ENCODE measurements around the gene LCLAT1.
"Not testable (repeated sequence)": the region's sequence is repeated elsewhere in the genome, so short reads cannot be mapped to it uniquely, and the experiment has no call there.

The LCLAT1 gene

GRCh38 chr2:30601375-30601774 is 154.3 kb downstream of the LCLAT1 start:
- no peak for DNase-seq (ENCODE audit: low spot score)

GRCh38 chr2:30605197-30605596 is 158.2 kb downstream of the LCLAT1 start:
- no peak for DNase-seq (ENCODE audit: low spot score)

- no peak for DNase-seq (ENCODE audit: low spot score)
Measured at GRCh38 chr2:30608643-30609042, 161.6 kb downstream of the LCLAT1 start.

GRCh38 chr2:30611583-30611982 is 164.5 kb downstream of the LCLAT1 start:
- no peak for DNase-seq (ENCODE audit: low spot score)

- no peak for DNase-seq (ENCODE audit: low spot score)
Measured at GRCh38 chr2:30612371-30612770, 165.3 kb downstream of the LCLAT1 start.

- no peak for DNase-seq (ENCODE audit: low spot score)
Measured at GRCh38 chr2:30613001-30613400, 166.0 kb downstream of the LCLAT1 start.

- DNase-seq (ENCODE audit: low spot score): not testable (repeated sequence)
Measured at GRCh38 chr2:30614227-30614626, 167.2 kb downstream of the LCLAT1 start.

GRCh38 chr2:30615926-30616325 is 168.9 kb downstream of the LCLAT1 start:
- DNase-seq (ENCODE audit: low spot score): no peak

GRCh38 chr2:30620102-30620501 is 173.1 kb downstream of the LCLAT1 start:
- DNase-seq (ENCODE audit: low spot score): no peak

- no peak for DNase-seq (ENCODE audit: low spot score)
Measured at GRCh38 chr2:30621836-30622235, 174.8 kb downstream of the LCLAT1 start.

- no peak for DNase-seq (ENCODE audit: low spot score)
Measured at GRCh38 chr2:30622452-30622851, 175.4 kb downstream of the LCLAT1 start.

- no peak for DNase-seq (ENCODE audit: low spot score)
Measured at GRCh38 chr2:30625276-30625675, 178.2 kb downstream of the LCLAT1 start.

GRCh38 chr2:30625701-30626100 is 178.7 kb downstream of the LCLAT1 start:
- no peak for DNase-seq (ENCODE audit: low spot score)

- no peak for DNase-seq (ENCODE audit: low spot score)
Measured at GRCh38 chr2:30626397-30626796, 179.4 kb downstream of the LCLAT1 start.

- DNase-seq (ENCODE audit: low spot score): no peak
Measured at GRCh38 chr2:30627151-30627550, 180.1 kb downstream of the LCLAT1 start.

- DNase-seq (ENCODE audit: low spot score): no peak
Measured at GRCh38 chr2:30628341-30628740, 181.3 kb downstream of the LCLAT1 start.

GRCh38 chr2:30629866-30630265 is 182.8 kb downstream of the LCLAT1 start:
- no peak for DNase-seq (ENCODE audit: low spot score)

- DNase-seq (ENCODE audit: low spot score): no peak
Measured at GRCh38 chr2:30631051-30631671, 184.1 kb downstream of the LCLAT1 start.

- DNase-seq (ENCODE audit: low spot score): no peak
Measured at GRCh38 chr2:30633039-30633438, 186.0 kb downstream of the LCLAT1 start.

GRCh38 chr2:30636311-30636710 is 189.3 kb downstream of the LCLAT1 start:
- DNase-seq (ENCODE audit: low spot score): no peak

GRCh38 chr2:30639836-30640235 is 192.8 kb downstream of the LCLAT1 start:
- no peak for DNase-seq (ENCODE audit: low spot score)

- no peak for DNase-seq (ENCODE audit: low spot score)
Measured at GRCh38 chr2:30641765-30642345, 194.8 kb downstream of the LCLAT1 start.

- not testable (repeated sequence) for DNase-seq (ENCODE audit: low spot score)
Measured at GRCh38 chr2:30643013-30643412, 196.0 kb downstream of the LCLAT1 start.

- DNase-seq (ENCODE audit: low spot score): no peak
Measured at GRCh38 chr2:30643674-30644073, 196.6 kb downstream of the LCLAT1 start.

All from AG08396 (cell line).